ENCODE measurements around the gene RAPGEF2. TPM values are rescaled to one million over a fixed set of nuclear protein-coding genes. Genes with fewer than 3 reads are reported as not detected.
A peak's percentile ranks its signal among the peaks of the same experiment; 100 is the strongest.
"Not testable (repeated sequence)": the region's sequence is repeated elsewhere in the genome, so short reads cannot be mapped to it uniquely, and the experiment has no call there.

The RAPGEF2 gene
- total RNA-seq, 1 donor from 2014 or later: 91.4 TPM

DNA sequence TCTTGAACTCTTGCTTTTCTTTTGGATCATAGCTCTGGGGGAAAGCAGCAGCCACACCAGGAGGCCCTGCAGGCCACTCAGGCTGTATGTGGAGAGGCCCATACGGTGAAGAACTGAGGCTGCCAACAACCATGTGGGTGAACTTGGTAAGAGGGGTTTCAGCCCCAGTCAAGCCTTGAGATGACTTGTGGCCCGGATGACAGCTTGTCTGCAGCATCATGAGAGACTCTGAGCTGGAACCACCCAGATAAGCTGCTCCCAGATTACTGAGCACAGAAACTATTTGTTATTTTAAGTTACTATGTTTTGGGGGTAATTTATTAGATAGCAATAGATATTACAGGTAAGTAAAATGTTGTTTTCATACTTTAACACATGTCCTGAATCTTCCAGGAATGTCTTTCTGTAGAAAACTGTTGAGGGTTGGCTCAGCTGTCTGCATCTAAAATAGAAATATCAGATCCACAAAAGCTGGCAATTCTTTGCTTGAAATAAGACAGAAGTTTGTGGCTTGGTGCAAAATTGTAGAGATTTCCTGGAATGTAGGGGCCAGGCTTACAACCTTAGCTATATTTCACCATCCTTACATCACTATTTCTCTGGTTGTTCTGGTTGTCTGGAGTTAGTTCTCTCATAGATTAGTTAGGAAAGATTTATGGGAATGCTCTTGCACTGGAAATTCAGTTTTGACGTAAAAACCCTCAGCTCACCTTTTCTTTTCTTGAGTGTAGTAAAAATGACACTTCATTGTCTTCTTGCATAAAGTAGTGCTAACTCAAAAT, 272.1 kb downstream of the RAPGEF2 start:
- no peak for DNase-seq

GRCh38 chr4:159376289-159376688, 273.4 kb downstream of the RAPGEF2 start:
- DNase-seq: no peak

GRCh38 chr4:159378056-159378616, 275.3 kb downstream of the RAPGEF2 start:
- no peak for DNase-seq

DNA sequence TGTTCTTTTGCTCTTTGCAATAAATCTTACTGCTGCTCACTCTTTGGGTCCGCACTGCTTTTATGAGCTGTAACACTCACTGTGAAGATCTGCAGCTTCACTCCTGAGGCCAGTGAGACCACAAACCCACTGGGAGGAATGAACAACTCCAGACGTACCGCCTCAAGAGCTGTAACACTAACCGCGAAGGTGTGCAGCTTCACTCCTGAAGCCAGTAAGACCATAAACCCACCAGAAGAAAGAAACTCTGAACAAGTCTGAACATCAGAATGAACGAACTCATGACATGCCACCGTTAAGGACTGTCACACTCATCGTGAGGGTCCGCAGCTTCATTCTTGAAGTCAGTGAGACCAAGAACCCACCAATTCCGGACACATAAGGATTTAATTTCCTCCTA, 276.2 kb downstream of the RAPGEF2 start:
- not testable (repeated sequence) for DNase-seq

GRCh38 chr4:159379836-159380235, 277.0 kb downstream of the RAPGEF2 start:
- DNase-seq: no peak

DNA sequence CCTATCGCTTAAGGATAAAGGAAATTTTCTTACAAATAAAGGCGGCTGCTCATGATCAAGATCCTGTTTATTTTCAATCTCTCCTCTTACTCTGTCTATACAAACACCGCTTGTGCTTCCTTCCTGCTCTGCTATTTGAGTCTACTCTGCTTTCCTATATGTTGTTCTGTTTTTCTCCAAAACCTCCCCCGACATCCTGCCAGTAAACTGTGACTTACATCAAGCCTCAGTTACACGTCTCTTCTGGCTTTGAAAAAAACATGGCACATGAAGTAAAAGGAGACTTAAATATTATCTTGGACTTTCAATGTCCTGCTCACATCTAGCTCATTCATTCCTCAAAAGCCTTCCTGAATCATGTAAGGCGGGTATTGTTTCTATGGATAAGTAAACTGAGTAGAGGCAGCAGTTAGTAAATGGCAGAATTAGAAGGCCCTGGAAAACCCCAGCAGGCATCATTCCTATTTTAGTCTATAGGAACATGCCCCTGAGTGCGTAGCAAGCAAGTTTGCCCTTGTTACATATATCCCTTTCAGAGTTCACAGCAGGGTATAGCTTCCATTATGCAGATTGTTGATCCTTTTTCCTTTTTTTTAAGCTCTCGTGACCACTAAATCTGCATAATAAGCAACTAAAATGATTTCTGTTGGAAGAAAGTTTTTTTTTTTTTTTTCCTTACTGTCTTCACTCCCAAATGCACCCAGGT, 280.1 kb downstream of the RAPGEF2 start:
- peak; percentile 53 for DNase-seq

DNA sequence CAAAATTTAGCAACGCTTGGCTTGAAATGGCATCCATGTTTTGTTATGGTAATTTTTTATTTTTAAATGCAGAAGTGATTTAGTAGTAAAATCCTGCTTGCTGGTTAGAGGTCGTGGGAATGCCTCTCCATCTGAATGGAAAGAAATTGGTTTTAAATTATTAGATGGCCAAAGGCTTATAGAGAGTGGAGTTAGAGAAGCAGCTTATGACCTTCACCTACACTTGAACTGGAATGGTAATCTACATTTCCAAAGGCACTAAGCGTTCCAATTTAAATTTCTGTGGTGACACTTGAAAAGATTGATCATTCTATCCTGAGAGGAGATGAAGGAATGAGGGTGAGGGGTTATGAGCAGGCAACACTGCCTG, 280.7 kb downstream of the RAPGEF2 start:
- DNase-seq: no peak

GRCh38 chr4:159384017-159384416, 281.1 kb downstream of the RAPGEF2 start:
- no peak for DNase-seq

- DNase-seq: no peak
Measured at GRCh38 chr4:159384632-159385031, 281.8 kb downstream of the RAPGEF2 start.

DNA sequence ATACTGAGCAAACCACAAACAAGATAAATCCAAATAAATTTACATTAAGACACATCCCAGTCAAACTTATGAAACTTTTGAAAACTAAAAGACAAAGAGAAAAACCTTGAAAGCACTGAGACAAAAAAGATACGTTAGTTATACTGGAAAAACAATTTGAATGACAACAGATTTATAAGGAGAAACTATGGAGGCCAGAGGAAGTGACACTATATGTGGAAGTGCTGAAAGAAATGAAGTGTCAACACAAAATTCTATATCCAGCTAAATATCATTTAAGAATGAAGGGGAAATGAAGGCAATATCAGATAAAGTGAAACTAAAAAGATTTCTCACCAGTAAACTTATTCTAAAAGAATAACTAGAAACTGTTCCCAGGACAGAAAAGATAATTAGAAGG, 283.7 kb downstream of the RAPGEF2 start:
- no peak for DNase-seq

DNA sequence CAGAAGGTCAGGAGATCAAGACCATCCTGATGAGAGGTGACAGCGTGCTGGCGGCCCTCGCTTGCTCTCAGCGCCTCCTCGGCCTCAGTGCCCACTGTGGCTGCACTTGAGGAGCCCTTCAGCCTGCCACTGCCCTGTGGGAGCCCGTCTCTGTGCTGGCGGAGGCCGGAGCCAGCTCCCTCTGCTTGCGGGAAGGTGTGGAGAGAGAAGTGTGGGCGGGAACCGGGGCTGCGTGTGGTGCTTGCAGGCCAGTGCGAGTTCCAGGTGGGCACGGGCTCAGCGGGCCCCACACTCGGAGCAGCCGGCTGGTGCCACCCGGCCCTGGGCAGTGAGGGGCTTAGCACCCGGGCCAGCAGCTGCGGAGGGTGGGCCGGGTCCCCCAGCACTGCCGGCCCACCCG, 286.9 kb downstream of the RAPGEF2 start:
- DNase-seq: no peak

DNA sequence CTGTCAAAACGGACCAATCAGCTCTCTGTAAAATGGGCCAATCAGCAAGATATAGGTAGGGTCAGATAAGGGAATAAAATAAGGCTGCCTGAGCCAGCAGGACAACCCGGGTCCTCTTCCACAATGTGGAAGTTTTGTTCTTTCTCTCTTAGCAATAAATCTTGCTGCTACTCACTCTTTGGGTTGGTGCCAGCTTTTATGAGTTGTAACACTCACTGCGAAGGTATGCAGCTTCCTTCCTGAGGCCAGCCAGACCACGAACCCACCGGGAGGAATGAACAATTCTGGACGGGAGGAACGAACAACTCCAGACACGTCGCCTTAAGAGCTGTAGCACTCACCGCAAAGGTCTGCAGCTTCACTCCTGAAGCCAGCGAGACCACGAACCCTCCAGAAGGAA, 287.8 kb downstream of the RAPGEF2 start:
- peak; percentile 96 for DNase-seq

DNA sequence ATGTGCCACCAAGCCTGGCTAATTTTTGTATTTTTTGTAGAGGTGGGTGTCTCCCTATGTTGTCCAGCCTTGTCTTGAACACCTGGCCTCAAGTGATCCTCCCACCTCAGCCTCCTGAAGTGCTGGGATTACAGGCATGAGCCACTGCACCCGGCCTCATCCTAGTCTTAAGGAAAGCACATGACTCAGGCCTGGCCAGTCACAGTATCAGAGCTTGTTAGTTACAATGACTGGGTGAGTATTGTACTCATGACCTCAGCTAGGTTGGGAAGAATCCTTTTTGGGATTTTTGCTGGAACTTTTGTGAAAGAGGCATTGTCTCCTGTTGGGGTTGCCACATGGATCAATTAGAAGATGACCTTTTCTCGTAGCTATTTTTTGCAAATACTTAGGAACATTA, 292.8 kb downstream of the RAPGEF2 start:
- no peak for DNase-seq

DNA sequence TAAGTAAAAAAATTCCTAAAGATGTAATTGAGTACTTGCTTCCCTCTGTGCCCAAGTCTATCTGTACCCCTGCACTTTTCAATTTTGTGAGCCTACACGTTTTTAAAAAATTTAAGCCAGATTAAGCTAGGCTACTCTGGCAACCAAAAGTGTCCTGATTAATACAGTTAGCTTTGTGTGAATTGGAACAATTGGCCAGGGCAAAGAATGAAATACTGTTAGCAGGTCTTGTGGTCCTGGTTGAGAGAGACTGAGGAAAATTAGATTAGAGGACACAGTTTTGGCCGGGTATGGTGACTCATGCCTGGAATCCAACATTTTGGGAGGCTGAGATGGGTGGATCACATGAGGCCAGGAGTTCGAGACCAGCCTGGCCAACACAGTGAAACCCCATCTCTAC, 293.3 kb downstream of the RAPGEF2 start:
- DNase-seq: no peak

- peak; percentile 85 for DNase-seq
Measured at GRCh38 chr4:159398236-159398638, 295.4 kb downstream of the RAPGEF2 start.

GRCh38 chr4:159400558-159401225, 297.8 kb downstream of the RAPGEF2 start:
- DNase-seq: no peak

DNA sequence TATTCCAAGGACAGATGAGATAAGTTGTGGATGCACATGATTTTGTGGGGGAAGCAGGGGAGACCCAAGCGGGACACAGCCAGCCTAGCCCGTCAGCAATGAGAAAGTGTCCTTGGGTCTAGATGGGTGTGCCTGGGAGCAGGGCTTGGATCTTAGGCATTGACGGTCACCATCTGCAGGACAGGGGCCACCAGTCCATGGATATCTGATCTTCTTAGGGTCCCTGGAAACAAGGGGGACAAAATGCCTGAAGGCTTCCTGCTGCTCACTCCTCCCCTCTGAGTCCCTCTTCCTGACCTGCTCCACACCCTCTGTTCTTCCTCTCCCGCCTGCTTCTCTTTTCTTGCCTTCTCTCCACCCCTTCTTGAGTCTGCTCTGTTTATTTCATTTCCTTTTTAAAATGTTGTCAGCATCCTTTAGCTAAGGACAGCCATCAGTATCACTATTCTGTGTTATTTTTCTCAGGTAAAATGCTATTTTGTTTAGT, 298.4 kb downstream of the RAPGEF2 start:
- DNase-seq: no peak

GRCh38 chr4:159401791-159402380, 299.0 kb downstream of the RAPGEF2 start:
- peak; percentile 90 for DNase-seq

All from dermis blood vessel endothelial cell (primary cell).